ENCODE data around the gene ARAP1.

DNA sequence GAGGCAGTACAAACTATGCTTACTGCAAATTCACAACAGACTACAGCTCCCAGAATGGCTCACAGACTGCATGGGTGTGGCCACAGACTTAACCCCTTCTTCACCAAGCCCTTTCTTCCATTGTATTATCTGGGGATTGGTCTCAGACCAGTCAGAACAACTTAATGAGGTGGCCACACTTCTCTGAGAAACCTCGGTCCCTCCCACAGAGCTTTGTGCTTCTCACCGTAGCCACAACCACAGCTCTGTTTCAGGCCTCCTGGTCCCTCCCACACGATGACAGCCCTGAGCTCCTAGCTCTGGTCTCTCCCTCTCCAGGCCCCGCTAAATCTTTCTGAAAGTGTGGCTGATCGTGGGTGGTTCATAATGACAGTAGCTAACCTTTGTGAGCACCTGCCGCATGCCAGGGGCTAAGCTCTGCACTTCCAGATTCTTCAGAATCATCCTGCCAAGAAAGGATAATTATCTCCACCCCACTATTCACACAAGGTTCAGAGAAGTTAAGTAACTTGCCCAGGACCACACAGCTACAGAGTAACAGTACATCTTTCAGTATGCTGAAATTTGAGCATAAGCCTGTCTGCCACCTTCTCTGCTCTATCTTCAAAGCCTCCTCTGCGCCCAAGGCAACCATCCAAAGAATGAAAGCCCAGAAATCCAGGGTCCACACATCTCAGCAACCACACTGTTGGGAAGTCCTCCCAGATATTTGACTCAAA, 83.4 kb downstream of the ARAP1 start:
- TF ChIP-seq, protein P1, sequence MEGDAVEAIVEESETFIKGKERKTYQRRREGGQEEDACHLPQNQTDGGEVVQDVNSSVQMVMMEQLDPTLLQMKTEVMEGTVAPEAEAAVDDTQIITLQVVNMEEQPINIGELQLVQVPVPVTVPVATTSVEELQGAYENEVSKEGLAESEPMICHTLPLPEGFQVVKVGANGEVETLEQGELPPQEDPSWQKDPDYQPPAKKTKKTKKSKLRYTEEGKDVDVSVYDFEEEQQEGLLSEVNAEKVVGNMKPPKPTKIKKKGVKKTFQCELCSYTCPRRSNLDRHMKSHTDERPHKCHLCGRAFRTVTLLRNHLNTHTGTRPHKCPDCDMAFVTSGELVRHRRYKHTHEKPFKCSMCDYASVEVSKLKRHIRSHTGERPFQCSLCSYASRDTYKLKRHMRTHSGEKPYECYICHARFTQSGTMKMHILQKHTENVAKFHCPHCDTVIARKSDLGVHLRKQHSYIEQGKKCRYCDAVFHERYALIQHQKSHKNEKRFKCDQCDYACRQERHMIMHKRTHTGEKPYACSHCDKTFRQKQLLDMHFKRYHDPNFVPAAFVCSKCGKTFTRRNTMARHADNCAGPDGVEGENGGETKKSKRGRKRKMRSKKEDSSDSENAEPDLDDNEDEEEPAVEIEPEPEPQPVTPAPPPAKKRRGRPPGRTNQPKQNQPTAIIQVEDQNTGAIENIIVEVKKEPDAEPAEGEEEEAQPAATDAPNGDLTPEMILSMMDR (IDR thresholded peaks at IDR 0.05; ENCODE audit: control extremely low read depth in 1 of 3, insufficient read depth in 1 of 3, low read depth in 1 of 3, low read length in 3 of 3): no peak
- no peak for TF ChIP-seq CHD2 (IDR thresholded peaks at IDR 0.05; ENCODE audit: low read length)
- no peak for TF ChIP-seq SP4 (IDR thresholded peaks at IDR 0.05; ENCODE audit: low read length)
- TF ChIP-seq, protein P2, sequence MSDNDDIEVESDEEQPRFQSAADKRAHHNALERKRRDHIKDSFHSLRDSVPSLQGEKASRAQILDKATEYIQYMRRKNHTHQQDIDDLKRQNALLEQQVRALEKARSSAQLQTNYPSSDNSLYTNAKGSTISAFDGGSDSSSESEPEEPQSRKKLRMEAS (IDR thresholded peaks at IDR 0.05): no peak

All from H1 (cell line).